ENCODE measurements around the gene HAVCR2. TPM values are rescaled to one million over a fixed set of nuclear protein-coding genes. Genes with fewer than 3 reads are reported as not detected.

Gene HAVCR2
- total and polyA plus RNA-seq, 9 of the 15 experiments (the other 6 are each of a cell fraction or from before 2014, with no cell fraction given) = 0.04 to 0.11 (median 0.06) TPM; not detected in 5

- no peaks in the 10 kb centered on the region for H4K20me1 ChIP-seq (replicated peaks; ENCODE audit: control insufficient read depth, insufficient read depth, low read length)
- ATAC-seq (no peak), FAIRE-seq (no peak), DNase-seq (ENCODE audit: extremely low read depth in 1 of 4, low spot score in 3 of 4) (no peak)
- no peaks in the 10 kb centered on the region for H3K79me2 ChIP-seq (ENCODE audit: control insufficient read depth, insufficient read depth, low read length)
- peak within 1 kb of the TSS; percentile 55 for H3K4me2 ChIP-seq (ENCODE audit: insufficient read depth, low read length)
- 0% methylated on average over 8 of the region's 9 CpGs for WGBS (ENCODE audit: insufficient coverage, low coverage, missing lambda C conversion rate)
- H3K27ac ChIP-seq (ENCODE audit: extremely low read depth, low read depth, low read length) = no peak within 1 kb of the TSS
- ChIA-PET CTCF (ENCODE audit: low intra/inter-chr PET ratio) (no interaction called here), POLR2A (interaction anchor here (0.6 kb wide), 1 partner anchor 40 kb away, joined by 8 read pairs; no protein-coding TSS in a partner anchor)
- peaks cover 2 to 5% of the 10 kb centered on the region in 2 experiments; a peak in 2 of 5 replicates for H3K27me3 ChIP-seq (ENCODE audit: control insufficient read depth in 2 of 2, insufficient read depth in 2 of 2, low read length in 2 of 2)
- H3K9me3 ChIP-seq (replicated peaks; ENCODE audit: control insufficient read depth, insufficient read depth, low read depth, low read length) = no peaks in the 10 kb centered on the region
- H3K9me1 ChIP-seq (ENCODE audit: control insufficient read depth, insufficient read depth, low read length) = no peaks in the 10 kb centered on the region
- intact Hi-C loops (cut with micrococcal nuclease) (no loop called here), in situ Hi-C loops (cut with MboI) (no loop called here)
- no peak within 1 kb of the TSS for H3K4me3 ChIP-seq
- no peaks in the 10 kb centered on the region for H3K36me3 ChIP-seq (ENCODE audit: control insufficient read depth, insufficient read depth, low read length)
- H3K9ac ChIP-seq (ENCODE audit: insufficient read depth in 1 of 2, low read depth in 2 of 2, low read length in 2 of 2) = no peak within 1 kb of the TSS
- no peaks in the 10 kb centered on the region for H3K4me1 ChIP-seq (replicated peaks in 1 of 2; ENCODE audit: control insufficient read depth in 2 of 2, insufficient read depth in 2 of 2, low read length in 2 of 2)
- no peak within 1 kb of the TSS for H2AFZ ChIP-seq (ENCODE audit: low read depth, low read length)
- BruUV-seq (replicated peaks) = no TSS peak
- TF ChIP-seq ZNF407 (IDR thresholded peaks at IDR 0.05; ENCODE audit: low read depth) (no peak), TRIM25 (IDR thresholded peaks at IDR 0.05; ENCODE audit: borderline replicate concordance) (no peak), SRSF3 (IDR thresholded peaks at IDR 0.05; ENCODE audit: insufficient read depth, low read length) (no peak), GTF2B (IDR thresholded peaks at IDR 0.05; ENCODE audit: extremely low read depth, insufficient read length) (no peak), SIN3B (IDR thresholded peaks at IDR 0.05; ENCODE audit: low read depth) (no peak)
Observed at GRCh38 chr5:157059093-157059539, 49.7 kb downstream of the HAVCR2 start, which contains the start of gene HAVCR1. TSS of gene HAVCR1 (minus strand) at chr5:157059116. CDS start at chr5:157057943, 1,173 bp downstream.

Data from K562 (cell line).